Spleen (tissue), 11 donors: ENCODE data around the gene CD99. TPM values are rescaled to one million over a fixed set of nuclear protein-coding genes. Genes with fewer than 3 reads are reported as not detected.

Experiments used
- DNase-seq: peaks from one replicate; pipeline ENCODE4 v3.0.0-alpha.2; 2020
- H3K27ac ChIP-seq, 8 donors: fragments of 200-600 bp; sonication (generic) in 7 of 8; 1 replicate in 4 of 8; 2 replicates in 4 of 8; pipeline versions ENCODE4 v1.5.0 to v1.8.0; 2016 to 2021; ENCODE audit warnings: inconsistent platforms in 4 of 8, mild to moderate bottlenecking in 4 of 8, moderate library complexity in 1 of 8
- H3K27me3 ChIP-seq, 7 donors: fragments of 200-600 bp; sonication (generic) in 6 of 7; replicated peaks in 1 of 7; 1 replicate in 4 of 7; 2 replicates in 3 of 7; pipeline versions ENCODE4 v1.5.0 to v1.8.0; 2016 to 2021; ENCODE audit warnings: inconsistent platforms in 3 of 7, mild to moderate bottlenecking in 1 of 7
- H3K36me3 ChIP-seq, 6 donors: fragments of 200-600 bp; sonication (generic) in 5 of 6; 1 replicate in 4 of 6; 2 replicates in 2 of 6; pipeline versions ENCODE4 v1.5.0 to v1.8.0; 2016 to 2021; ENCODE audit warnings: inconsistent platforms in 2 of 6
- H3K4me1 ChIP-seq, 6 donors: fragments of 200-600 bp; sonication (generic) in 5 of 6; 1 replicate in 3 of 6; 2 replicates in 3 of 6; pipeline versions ENCODE4 v1.5.0 to v1.8.0; 2016 to 2021; ENCODE audit warnings: inconsistent platforms in 3 of 6
- H3K4me3 ChIP-seq, 8 donors: fragments of 200-600 bp; sonication (generic) in 7 of 8; 1 replicate in 4 of 8; 2 replicates in 4 of 8; pipeline versions ENCODE4 v1.5.0 to v1.8.0; 2016 to 2021; ENCODE audit warnings: inconsistent platforms in 4 of 8, mild to moderate bottlenecking in 4 of 8, moderate library complexity in 2 of 8
- H3K9me3 ChIP-seq, 8 donors: fragments of 200-600 bp; sonication (generic) in 7 of 8; 1 replicate in 4 of 8; 2 replicates in 4 of 8; pipeline versions ENCODE4 v1.5.0 to v1.8.0; 2016 to 2021; ENCODE audit warnings: inconsistent platforms in 4 of 8
- CTCF ChIP-seq, 11 experiments: fragments of 200-600 bp in 7 of 11; fragments of 450-650 bp in 4 of 11; sonication (generic) in 4 of 11; IDR thresholded peaks in 8 of 11; conservative IDR thresholded peaks in 3 of 11; 1 replicate in 7 of 11; 2 replicates in 4 of 11; pipeline versions ENCODE4 v1.4.0 to v1.8.0; 2016 to 2021; ENCODE audit warnings: antibody characterized with exemption in 11 of 11, inconsistent platforms in 4 of 11, mild to moderate bottlenecking in 1 of 11
- POLR2A ChIP-seq, 3 donors: fragments of 450-650 bp; IDR thresholded peaks; one replicate each; pipeline ENCODE4 v1.5.1; 2017; ENCODE audit warnings: antibody characterized with exemption in 3 of 3, mild to moderate bottlenecking in 1 of 3
- POLR2AphosphoS5 ChIP-seq, 3 donors: sonication (generic); formaldehyde crosslinking; IDR thresholded peaks; one replicate each; pipeline ENCODE4 v1.5.1; 2017; ENCODE audit warnings: antibody characterized with exemption in 3 of 3
- WGBS, 5 donors: extraction: QIAGEN DNeasy Blood & Tissue Kit in 3 of 5; methylation state at CpG; one replicate each; pipeline versions ENCODE4 v1.1.5 to v1.1.7; 2013 to 2018; 5-methylcytosine and 5-hydroxymethylcytosine counted together
- intact Hi-C: fragments of 100-400 bp; cut with DNase I; formaldehyde crosslinking; loops from one replicate; pipeline ENCODE4 v1.15.0; 2023; ENCODE audit warnings: low total_unique reads
- polyA plus RNA-seq, 3 donors: library from polyadenylated mRNA; stranded (reverse); fragments of 200-250 nt; gene quantifications; one replicate each; pipeline ENCODE4 v1.2.1, GENCODE V29; 2013
- total RNA-seq, 7 donors: library from RNA; depleted of rRNA in 3 of 7; stranded (reverse); fragments of >200 nt in 3 of 7; fragmentation: NEBNext Ultra II Directional in 4 of 7; extraction: Animal tissue kit (Norgen Biotek cat#: 25700) in 4 of 7; gene quantifications; one replicate each; pipeline versions ENCODE4 v1.1.0 to v1.2.1, GENCODE V29; 2016 to 2021
- donor health status: healthy with polysubstance abuse.
- donor health status: DM: no; HTN: no; CAD: no; lungs with moderate emphysema.
- donor health status: DM: no; HTN: no; CAD: no.
- donor health status: Bipolar disorder and iron deficiency.
- donor health status: healthy.
- donor health status: DM: no; HTN: no; CAD: no.
- donor health status: DM: yes; HTN: yes; CAD: no.

Gene CD99
- total and polyA plus RNA-seq, 10 donors: 101 to 316 (median 181) TPM

GRCh38 chrX:2679534-2680485, 11.3 kb upstream of the CD99 start:
- Histone ChIP-seq H3K4me3 (no peak overlapping the region), H3K36me3 (no peaks in the 10 kb centered on the region)
- intact Hi-C loops: no loop called here

GRCh38 chrX:2680486-2681348, 10.4 kb upstream of the CD99 start:
- Histone ChIP-seq H3K27ac (no peak overlapping the region), H3K9me3 (no peaks in the 10 kb centered on the region), H3K4me1 (no peaks in the 10 kb centered on the region), H3K4me3 (no peak overlapping the region), H3K36me3 (no peaks in the 10 kb centered on the region), H3K27me3 (no peaks in the 10 kb centered on the region)
- DNase-seq: no peak
- no peak for TF ChIP-seq POLR2AphosphoS5 (IDR thresholded peaks at IDR 0.05)
- TF ChIP-seq POLR2A (IDR thresholded peaks at IDR 0.05): no peak
- no peak for TF ChIP-seq CTCF (IDR thresholded peaks at IDR 0.05 in 8 of 11, conservative IDR thresholded peaks at IDR 0.05 in 3 of 11)
- intact Hi-C loops: no loop called here
- 63 to 94% (median 80%) methylated on average over 6 of the region's 6 CpGs for WGBS, 5 donors

More at GRCh38 chrX:2679534-2680485, 11.3 kb upstream of the CD99 start:
- H3K9me3 ChIP-seq: no peaks in the 10 kb centered on the region
- no peak for DNase-seq
- TF ChIP-seq POLR2AphosphoS5 (IDR thresholded peaks at IDR 0.05): no peak
- no peak for TF ChIP-seq POLR2A (IDR thresholded peaks at IDR 0.05)
- no peak for TF ChIP-seq CTCF (IDR thresholded peaks at IDR 0.05 in 8 of 11, conservative IDR thresholded peaks at IDR 0.05 in 3 of 11)
- whole genome bisulfite sequencing, 5 donors: 76 to 78% (median 78%) methylated on average over 9 of the region's 9 CpGs
- no peaks in the 10 kb centered on the region for H3K4me1 ChIP-seq
- H3K27me3 ChIP-seq: no peaks in the 10 kb centered on the region
- H3K27ac ChIP-seq: no peak overlapping the region

DNA sequence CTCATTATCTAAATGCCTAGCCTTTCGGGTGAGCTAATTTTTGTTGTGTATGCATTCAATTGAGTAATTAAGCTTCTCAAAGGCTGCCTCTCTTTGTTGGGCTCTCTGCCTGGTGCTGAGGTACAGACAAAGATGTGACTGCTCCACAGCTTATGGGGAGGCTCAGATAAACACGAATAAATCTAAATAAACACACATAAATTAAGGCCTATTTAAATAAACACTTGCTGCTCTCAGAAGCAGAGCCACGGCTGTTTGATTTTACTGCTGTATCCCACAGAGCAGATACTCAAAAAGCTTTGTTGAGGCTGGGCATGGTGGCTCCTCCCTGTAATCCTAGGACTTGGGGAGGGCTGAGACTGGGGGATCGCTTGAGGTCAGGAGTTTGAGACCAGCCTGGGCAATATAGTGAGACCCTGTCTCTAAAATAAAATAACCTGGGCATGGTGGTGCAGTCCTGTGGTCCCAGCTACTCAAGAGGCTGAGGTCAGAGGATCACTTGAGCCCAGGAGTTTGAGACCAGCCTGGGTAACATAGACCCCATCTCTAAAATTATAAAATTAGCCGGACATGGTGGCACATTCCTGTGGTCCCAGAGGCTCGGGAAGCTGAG, 8.4 kb upstream of the CD99 start:
- Histone ChIP-seq H3K4me1 (no peaks in the 10 kb centered on the region), H3K9me3 (no peaks in the 10 kb centered on the region), H3K4me3 (no peak overlapping the region), H3K36me3 (no peaks in the 10 kb centered on the region), H3K27me3 (no peaks in the 10 kb centered on the region), H3K27ac (no peak overlapping the region)
- TF ChIP-seq POLR2AphosphoS5 (IDR thresholded peaks at IDR 0.05) (no peak), CTCF (IDR thresholded peaks at IDR 0.05 in 8 of 11, conservative IDR thresholded peaks at IDR 0.05 in 3 of 11) (no peak), POLR2A (IDR thresholded peaks at IDR 0.05) (no peak)
- no peak for DNase-seq
- 84 to 93% (median 85%) methylated on average over 6 of the region's 6 CpGs for WGBS, 5 donors
- intact Hi-C loops: no loop called here
